HG03520 (cell line): ENCODE data around the gene SORCS1.
"Not testable (repeated sequence)": the region's sequence is repeated elsewhere in the genome, so short reads cannot be mapped to it uniquely, and the experiment has no call there.

Source experiments
- ATAC-seq: cut with Tn5 transposase; IDR thresholded peaks from one replicate; pipeline ENCODE4 v1.9.1; 2021; ENCODE audit warnings: mild to moderate bottlenecking, moderate library complexity; ENCODE audit not compliant: unreplicated experiment

Gene SORCS1

DNA sequence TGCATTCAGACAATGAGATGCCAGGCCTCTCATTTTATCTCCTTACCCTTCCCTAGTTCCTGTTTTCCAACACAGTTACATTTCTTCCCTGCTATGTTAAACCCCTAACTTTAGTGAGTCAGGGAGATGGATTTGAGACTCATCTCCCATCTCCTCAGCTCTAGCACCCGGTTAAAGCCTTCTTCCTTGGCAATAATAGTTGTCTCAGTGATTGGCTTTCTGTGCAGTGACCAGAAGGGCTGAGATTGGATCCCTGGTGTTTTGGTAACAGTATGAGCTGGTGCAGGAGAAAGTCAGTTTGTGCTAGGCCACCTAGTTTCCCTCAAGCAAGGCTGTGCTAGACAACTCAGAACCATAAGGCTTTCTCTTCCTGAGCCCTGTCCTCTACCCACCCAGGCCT, 212.5 kb downstream of the SORCS1 start:
- ATAC-seq, result no peak

DNA sequence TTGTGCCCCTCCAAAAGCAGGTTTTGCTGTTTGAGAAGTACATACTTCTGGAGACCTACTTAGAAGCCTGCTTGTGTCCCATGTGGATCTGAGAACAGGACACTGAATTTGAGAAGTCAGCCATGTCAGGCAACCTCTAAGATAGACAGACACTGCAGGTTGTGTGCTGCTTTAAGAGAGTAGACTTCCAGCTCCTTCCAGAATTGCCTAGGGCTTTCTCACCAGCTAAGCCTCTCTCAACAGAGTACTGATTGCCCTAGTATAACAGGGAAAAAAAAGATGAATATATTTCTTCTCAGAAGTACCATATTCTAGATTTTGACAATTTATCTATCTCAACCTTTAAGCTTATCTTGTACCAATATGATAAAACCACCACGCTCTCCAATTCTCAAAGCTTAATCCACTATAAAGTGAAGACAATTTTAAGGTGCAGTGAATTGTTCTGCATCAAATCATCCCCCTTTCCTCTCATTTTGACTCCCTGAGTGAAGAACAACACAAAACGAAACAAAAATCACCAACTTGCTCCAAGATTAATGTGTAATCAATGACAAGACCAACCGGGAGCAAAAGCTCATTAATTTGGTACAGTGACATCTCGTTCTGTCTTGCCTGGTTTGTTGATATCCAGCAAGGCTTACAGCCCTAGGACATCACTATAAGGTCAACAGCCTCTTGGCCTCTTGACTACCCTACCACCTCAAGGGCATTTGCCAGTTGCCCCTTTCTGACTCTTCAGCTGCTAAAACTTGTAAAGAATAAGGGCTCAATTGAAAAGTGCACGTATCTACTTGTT, 214.6 kb downstream of the SORCS1 start:
- no peak for ATAC-seq

DNA sequence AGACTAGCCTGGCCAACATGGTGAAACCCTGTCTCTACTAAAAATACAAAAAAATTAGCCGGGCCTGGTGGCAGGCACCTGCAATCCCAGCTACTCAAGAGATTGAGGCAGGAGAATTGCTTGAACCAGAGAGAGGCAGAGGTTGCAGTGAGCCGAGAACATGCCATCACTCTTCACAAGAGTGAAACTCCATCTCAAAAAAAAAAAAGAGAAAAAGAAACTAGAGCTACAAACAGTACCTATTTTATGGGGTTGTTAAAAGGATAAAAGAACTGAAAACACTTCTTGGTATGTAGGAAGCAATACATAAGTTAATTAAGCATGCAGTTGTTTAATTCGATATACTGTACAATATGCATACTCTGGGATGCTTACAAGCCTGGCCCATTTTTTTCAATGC, 216.9 kb downstream of the SORCS1 start:
- no peak for ATAC-seq

- no peak for ATAC-seq
These were observed 222.4 kb downstream of the SORCS1 start for GRCh38 chr10:106942035-106942662.

DNA sequence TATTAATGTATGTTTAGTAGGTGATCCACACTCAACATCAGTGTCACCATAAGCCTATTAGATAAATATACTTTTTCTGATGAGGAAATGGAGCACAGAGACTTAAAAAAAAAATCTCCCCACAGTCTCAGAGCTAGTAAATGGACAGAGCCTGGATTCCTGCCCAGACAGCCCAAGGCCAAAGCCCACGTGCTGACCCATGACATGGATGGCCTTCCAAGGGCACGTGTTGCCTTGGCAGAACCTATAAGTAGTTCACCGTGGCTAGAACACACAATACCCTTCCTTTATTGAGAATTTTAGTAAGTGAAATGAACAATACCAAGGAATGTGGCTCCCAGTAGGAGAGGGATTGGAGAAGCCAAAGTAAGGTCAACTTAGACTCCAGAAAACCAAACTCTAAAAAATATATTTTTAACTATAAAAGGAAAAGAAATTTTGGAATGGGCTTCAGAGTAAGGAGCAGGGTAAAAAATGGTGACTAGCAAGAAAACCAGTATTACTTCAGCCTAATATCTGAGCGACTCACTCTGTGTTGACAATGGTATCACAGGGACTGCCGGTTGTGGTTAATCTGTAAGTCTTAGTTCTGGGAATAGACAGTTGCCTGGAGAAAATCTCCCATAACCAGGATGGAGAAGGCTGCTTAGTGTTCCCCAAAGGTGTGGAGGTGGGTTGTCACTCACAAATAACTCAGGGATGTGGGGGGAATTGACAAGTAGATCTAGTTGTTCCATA, 223.0 kb downstream of the SORCS1 start:
- no peak for ATAC-seq

DNA sequence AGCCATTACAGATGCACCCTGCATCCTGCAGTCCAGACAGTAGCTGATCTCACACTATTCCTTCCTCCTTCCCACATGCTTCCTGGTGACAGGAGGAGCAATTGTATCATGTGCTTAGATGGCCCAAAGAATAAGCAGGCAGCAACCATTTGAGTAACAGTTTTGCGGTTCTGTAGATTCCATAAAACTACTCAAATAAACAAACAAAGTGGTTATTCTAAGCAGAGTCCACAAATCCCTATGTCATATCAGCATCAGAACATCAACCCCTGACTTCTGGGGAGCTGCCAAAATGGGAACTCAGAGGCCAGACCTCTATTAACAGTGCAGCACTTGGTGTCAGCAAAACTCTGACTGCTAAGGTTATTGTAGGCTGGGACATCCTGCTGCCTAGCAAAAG, 226.0 kb downstream of the SORCS1 start:
- no peak for ATAC-seq

DNA sequence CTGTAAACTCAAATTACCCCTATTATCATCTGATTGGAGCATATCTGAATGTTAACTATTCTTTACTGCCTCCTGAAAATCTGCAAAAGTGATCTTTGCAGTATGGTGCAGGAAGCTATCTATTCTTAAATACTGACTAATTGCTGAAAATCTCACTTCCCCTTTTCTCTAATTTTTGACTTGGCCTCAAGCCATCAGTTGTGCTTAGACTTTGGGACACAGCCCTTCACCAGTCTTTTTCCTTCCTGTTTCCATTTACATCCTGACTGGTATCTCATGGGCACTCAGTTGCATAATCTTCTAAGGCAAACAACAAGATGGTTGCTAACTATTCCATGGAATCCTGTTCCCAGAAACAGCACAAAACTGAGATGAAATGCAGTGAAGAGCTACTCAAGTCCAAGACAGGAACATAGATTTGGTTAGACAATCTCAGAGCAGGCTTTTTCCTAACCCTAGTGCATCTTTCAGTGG, 228.5 kb downstream of the SORCS1 start:
- peak; percentile 82 for ATAC-seq

GRCh38 chr10:106931853-106932249, 232.7 kb downstream of the SORCS1 start:
- ATAC-seq, result no peak

DNA sequence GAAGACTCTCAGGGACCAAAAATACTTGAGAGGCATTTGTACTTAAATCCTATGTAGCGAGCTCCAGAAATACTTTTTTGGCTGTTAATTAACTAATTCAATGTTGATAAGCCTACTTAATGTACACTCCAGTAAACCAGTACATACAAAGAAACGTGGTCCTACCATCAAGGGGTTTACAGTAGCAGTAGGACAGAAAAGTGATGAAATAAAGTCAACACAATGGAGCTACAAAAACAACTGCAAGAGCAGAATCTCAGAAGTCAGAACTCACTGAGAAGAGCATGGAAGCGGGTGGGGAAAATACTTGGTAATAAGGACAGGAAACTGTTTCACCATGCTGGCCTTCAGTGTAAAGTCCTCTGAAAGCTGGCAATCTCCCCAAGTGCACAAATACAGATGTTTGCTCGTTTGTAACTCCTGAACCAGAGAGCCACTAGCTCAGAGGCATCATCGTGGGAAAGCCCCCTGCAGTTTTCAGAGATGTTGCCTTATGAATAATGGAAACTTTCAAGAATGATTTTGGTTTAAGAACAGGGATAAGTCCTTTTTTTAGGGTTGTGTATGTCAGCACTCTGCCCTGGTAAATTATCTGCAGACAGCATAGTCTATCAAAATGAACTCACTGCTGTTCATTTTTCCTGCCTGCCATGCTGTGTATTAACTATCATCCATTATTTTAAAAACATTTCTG, 233.2 kb downstream of the SORCS1 start:
- ATAC-seq, result peak; percentile 58

- ATAC-seq, result no peak
These were observed 233.8 kb downstream of the SORCS1 start for GRCh38 chr10:106930751-106931150.

GRCh38 chr10:106929291-106929895, 235.1 kb downstream of the SORCS1 start:
- no peak for ATAC-seq

DNA sequence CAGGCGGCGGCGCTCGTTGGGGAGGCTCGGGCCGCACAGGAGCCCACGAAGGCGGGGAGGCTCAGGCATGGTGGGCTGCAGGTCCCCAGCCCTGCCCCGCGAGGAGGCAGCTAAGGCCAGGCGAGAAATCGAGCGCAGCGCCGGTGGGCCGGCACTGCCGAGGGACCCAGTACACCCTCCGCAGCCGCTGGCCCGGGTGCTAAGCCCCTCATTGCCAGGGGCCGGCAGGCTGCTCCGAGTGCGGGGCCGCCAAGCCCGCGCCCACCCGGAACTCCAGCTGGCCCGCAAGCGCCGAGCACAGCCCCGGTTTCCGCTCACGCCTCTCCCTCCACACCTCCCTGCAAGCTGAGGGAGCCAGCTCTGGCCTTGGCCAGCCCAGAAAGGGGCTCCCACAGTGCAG, 236.4 kb downstream of the SORCS1 start:
- not testable (repeated sequence) for ATAC-seq

- ATAC-seq, result no peak
These were observed 239.3 kb downstream of the SORCS1 start for GRCh38 chr10:106925191-106925590.

DNA sequence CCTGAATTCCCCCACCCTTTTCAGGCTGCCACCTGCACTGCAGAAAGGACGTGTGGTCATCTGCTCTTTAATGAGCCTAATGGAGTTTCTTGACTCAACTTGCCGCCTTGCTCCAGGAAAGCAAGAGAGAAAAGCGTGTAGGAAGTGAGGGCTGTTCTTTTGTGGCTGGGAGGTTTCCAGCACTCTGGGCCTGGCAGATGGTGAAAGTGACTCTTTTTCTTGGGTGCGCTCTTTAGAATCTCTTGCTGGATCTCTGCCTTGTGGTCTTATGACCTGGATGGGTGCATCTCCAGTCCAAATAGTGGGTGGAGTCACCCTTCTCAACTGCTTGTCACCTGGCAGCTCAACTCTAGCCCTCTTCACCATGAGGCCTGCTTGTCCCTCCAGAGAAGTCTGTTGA, 244.0 kb downstream of the SORCS1 start:
- ATAC-seq, result no peak

DNA sequence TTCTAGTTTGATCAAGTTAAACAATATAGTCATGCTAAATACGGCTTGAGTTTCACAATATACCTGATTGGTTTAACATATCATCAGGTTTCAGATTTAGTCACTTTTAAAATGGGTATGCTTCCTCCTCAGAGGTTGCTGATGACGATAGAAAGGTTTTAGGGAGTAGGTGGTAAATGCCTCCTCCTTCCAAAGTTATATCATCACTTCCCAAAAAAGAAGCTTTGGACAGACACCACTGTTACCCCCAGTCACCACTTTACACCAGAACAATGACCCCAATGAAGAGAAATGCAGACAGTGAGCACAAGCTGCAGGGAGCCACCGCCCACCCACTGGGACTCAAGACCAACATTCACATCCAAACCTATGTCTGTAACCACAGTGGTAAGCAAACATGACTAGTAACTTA, 244.6 kb downstream of the SORCS1 start:
- ATAC-seq, result peak; percentile 75

GRCh38 chr10:106917452-106918055, 247.0 kb downstream of the SORCS1 start:
- no peak for ATAC-seq

GRCh38 chr10:106914016-106914415, 250.5 kb downstream of the SORCS1 start:
- no peak for ATAC-seq

GRCh38 chr10:106913348-106913747, 251.2 kb downstream of the SORCS1 start:
- ATAC-seq, result no peak

DNA sequence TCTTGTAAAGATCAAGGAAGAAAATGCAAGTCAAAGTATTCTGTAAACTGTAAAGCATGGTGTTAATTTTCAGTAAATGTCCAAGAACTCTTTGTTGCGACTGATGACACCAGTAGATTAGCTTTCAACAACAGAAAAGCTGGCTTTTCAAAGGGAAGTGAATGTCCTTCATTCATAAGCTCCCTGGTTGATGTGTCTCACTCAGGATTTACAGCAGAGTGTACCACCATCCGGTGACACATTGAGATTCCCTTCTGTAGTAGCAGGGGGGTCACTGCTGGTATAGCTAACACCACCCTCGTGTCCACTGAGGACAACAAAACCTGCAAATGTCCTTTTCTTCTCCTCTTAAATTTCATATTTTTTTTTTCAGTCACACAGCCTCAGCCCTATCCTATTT, 253.4 kb downstream of the SORCS1 start:
- no peak for ATAC-seq

DNA sequence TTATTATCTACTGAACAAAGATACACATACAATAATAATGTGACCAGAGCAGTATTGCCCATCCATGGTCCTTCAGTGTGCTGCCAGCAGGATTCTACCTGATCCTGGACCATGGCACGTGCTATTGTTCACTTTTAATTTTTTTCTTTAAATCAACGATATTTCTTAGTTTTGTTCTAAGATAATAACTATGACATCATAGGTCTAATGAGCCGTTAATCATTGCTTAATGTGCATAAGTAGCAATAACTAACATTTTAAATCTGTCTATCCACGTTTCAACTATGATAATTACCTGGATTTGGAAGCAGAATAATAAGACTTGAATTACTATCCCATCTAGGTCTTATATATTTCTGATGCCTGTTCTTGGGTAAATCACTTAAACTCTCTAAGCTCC, 253.8 kb downstream of the SORCS1 start:
- ATAC-seq, result no peak
